ENCODE results near the gene GON4L. TPM values are rescaled to one million over a fixed set of nuclear protein-coding genes. Genes with fewer than 3 reads are reported as not detected.

GON4L gene, protein sequence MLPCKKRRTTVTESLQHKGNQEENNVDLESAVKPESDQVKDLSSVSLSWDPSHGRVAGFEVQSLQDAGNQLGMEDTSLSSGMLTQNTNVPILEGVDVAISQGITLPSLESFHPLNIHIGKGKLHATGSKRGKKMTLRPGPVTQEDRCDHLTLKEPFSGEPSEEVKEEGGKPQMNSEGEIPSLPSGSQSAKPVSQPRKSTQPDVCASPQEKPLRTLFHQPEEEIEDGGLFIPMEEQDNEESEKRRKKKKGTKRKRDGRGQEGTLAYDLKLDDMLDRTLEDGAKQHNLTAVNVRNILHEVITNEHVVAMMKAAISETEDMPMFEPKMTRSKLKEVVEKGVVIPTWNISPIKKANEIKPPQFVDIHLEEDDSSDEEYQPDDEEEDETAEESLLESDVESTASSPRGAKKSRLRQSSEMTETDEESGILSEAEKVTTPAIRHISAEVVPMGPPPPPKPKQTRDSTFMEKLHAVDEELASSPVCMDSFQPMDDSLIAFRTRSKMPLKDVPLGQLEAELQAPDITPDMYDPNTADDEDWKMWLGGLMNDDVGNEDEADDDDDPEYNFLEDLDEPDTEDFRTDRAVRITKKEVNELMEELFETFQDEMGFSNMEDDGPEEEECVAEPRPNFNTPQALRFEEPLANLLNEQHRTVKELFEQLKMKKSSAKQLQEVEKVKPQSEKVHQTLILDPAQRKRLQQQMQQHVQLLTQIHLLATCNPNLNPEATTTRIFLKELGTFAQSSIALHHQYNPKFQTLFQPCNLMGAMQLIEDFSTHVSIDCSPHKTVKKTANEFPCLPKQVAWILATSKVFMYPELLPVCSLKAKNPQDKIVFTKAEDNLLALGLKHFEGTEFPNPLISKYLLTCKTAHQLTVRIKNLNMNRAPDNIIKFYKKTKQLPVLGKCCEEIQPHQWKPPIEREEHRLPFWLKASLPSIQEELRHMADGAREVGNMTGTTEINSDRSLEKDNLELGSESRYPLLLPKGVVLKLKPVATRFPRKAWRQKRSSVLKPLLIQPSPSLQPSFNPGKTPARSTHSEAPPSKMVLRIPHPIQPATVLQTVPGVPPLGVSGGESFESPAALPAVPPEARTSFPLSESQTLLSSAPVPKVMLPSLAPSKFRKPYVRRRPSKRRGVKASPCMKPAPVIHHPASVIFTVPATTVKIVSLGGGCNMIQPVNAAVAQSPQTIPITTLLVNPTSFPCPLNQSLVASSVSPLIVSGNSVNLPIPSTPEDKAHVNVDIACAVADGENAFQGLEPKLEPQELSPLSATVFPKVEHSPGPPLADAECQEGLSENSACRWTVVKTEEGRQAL (N-terminal part only)
- 31.2 and 43.9 TPM in 2 replicates for total RNA-seq (2014; rRNA removed)
- Bru-seq, nascent RNA = percentile 83 among the genes with signal in this experiment
- BruChase-seq, experiment 1, labeled RNA remaining after a 6-hour chase = percentile 87 among the genes with signal in this experiment
- percentile 84 among the genes with signal in this experiment for BruChase-seq, experiment 2, labeled RNA remaining after a 2-hour chase
- long read RNA-seq, partial matches to known transcripts = 37 of 62 reads
- long read RNA-seq, other reads (novel, unspliced or antisense) = 23 of 62 reads

DNA sequence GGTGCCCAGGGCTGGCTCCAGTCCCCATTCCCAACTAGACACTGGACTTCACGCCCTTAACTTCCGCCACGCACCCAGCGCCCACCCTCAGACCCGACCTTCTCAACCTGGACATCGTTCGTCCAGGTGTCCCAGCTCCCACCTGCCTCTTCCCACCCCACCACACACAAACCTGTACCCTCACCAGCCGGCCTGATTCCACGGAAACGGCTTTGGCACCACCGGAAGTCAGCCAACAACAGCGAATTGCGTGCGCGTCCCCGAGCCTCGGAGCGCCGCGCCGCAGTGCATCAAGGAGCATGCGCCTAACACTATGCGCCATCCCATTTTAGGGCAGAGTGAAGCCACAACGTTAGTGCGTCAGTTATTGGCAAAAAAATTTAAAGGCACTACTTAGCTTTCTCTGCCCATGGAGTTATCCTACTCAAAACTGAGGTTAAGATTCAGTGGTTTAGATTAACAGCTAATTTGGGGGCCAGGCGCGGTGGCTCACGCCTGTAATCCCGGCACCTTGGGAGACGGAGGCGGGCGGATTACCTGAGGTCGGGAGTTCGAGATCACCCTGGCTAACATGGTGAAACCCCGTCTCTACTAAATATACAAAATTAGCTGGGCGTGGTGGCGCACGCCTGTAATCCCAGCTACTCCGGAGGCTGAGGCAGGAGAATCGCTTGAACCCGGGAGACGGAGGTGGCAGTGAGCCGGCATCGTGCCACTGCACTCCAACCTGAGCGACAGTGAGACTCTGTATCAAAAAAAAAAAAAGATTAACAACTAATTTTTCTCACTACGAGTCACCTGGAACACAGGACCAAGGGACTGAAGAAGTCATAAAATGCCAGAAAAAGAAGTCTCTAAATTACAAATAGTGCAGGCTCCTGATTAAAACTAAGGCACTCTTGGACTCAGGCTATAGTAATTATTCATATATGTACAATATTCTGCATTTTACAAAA lies at the start of gene GON4L:
TSS of gene GON4L (minus strand) at position 240 of the 956 bp plus-strand sequence. CDS start 3,434 bp downstream, outside the sequence.
- Histone ChIP-seq H4K20me1 (ENCODE audit: low read length) (no peaks in the 10 kb centered on the region), H3K4me3 (ENCODE audit: low read length) (peak within 1 kb of the TSS; percentile 87), H3K4me1 (ENCODE audit: insufficient read depth, low read length) (peaks cover 13% of the 10 kb centered on the region), H3K79me2 (ENCODE audit: low read length) (peaks cover 43% of the 10 kb centered on the region), H3K27me3 (ENCODE audit: low read length) (peaks cover 20% of the 10 kb centered on the region), H3K27ac (ENCODE audit: low read length) (no peak within 1 kb of the TSS; the same call in 1 of the 2 replicates), H3K9me3 (ENCODE audit: low read length) (no peaks in the 10 kb centered on the region), H3F3A (ENCODE audit: low read length, unreplicated experiment) (no peaks in the 10 kb centered on the region), H3K9me2 (replicated peaks; ENCODE audit: low read length) (no peaks in the 10 kb centered on the region), H2AFZ (ENCODE audit: low read length) (peak within 1 kb of the TSS; percentile 88), H3K4me2 (ENCODE audit: low read length) (peak within 1 kb of the TSS; percentile 88), H3K9ac (ENCODE audit: low read length) (peak within 1 kb of the TSS; percentile 88), H3K36me3 (ENCODE audit: low read depth, low read length) (peaks cover 13% of the 10 kb centered on the region)
- DNase-seq (peak; percentile 98), ATAC-seq (peak; percentile 81)
- TSS peak; percentile 94 for BruUV-seq (replicated peaks)
- TF ChIP-seq EZH2 (IDR thresholded peaks at IDR 0.05; ENCODE audit: low read length, unreplicated experiment) (no peak), EZH2phosphoT487 (IDR thresholded peaks at IDR 0.05; ENCODE audit: borderline replicate concordance, low read length) (no peak), CTCF (conservative IDR thresholded peaks at IDR 0.05; ENCODE audit: low read depth, low read length) (no peak)
- ChIA-PET CTCF (no interaction called here), POLR2A (ENCODE audit: unreplicated experiment) (interaction anchor here (0.6 to 1.3 kb wide), 3 partner anchors 15 to 603 kb away, joined by 3 to 10 read pairs (median 3); no protein-coding TSS in a partner anchor)
- intact Hi-C loops (cut with micrococcal nuclease) = loop anchor here (1.0 to 5.0 kb wide), 3 partner anchors 55 to 159 kb away; partner anchors contain the start of genes KHDC4 and RIT1

DNA sequence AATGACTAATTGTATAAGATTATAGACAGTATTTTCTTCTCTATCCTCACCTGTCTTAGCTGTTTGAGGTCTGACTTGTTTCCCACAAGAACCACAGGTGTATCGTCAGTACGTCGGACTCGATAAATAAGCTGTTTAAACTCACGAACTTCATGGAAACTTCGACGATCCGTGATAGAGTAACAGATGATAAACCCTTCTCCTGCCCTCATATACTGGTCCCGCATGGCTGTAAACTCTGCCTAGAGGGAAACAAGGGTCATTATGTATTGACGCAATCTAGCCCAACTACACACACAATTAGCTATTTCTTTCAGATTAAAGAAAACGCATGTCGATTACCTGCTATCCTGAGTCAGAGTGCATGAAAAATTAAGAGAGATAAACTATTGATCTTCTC lies 47.2 kb upstream of the GON4L start:
- intact Hi-C loops (cut with micrococcal nuclease) = no loop called here
- H3K4me3 ChIP-seq (ENCODE audit: low read length) = no peak overlapping the region
- no peak for DNase-seq
- no peak overlapping the region for H2AFZ ChIP-seq (ENCODE audit: low read length)
- no peak for TF ChIP-seq CTCF (conservative IDR thresholded peaks at IDR 0.05; ENCODE audit: low read depth, low read length)
- TF ChIP-seq EZH2 (IDR thresholded peaks at IDR 0.05; ENCODE audit: low read length, unreplicated experiment) = no peak
- no peak for TF ChIP-seq EZH2phosphoT487 (IDR thresholded peaks at IDR 0.05; ENCODE audit: borderline replicate concordance, low read length)
- no peak overlapping the region for H3K9ac ChIP-seq (ENCODE audit: low read length)
- no peaks in the 10 kb centered on the region for H3K4me1 ChIP-seq (ENCODE audit: insufficient read depth, low read length)
- H3F3A ChIP-seq (ENCODE audit: low read length, unreplicated experiment) = no peaks in the 10 kb centered on the region
- peaks cover 4% of the 10 kb centered on the region; the same call in 1 of the 2 replicates for H3K79me2 ChIP-seq (ENCODE audit: low read length)
- ChIA-PET POLR2A (ENCODE audit: unreplicated experiment) (no interaction called here), CTCF (no interaction called here)
- ATAC-seq = no peak
- H3K9me3 ChIP-seq (ENCODE audit: low read length) = no peaks in the 10 kb centered on the region
- no peaks in the 10 kb centered on the region for H3K27me3 ChIP-seq (ENCODE audit: low read length)
- H3K4me2 ChIP-seq (ENCODE audit: low read length) = no peak overlapping the region
- BruUV-seq (replicated peaks) = no TSS peak
- H3K36me3 ChIP-seq (ENCODE audit: low read depth, low read length) = peaks cover 54% of the 10 kb centered on the region
- H3K27ac ChIP-seq (ENCODE audit: low read length) = no peak overlapping the region
- H4K20me1 ChIP-seq (ENCODE audit: low read length) = no peaks in the 10 kb centered on the region
- no peaks in the 10 kb centered on the region for H3K9me2 ChIP-seq (replicated peaks; ENCODE audit: low read length)

Measured in PC-3 (cell line).